Measurements from ENCODE around the gene EPHA1.
A peak's percentile ranks its signal among the peaks of the same experiment; 100 is the strongest.

The EPHA1 gene

GRCh38 chr7:143388051-143388450 is 20.6 kb downstream of the EPHA1 start:
- no peak for DNase-seq

- no peak for DNase-seq
These were observed 21.3 kb downstream of the EPHA1 start for GRCh38 chr7:143387156-143387975.

- DNase-seq = no peak
These were observed 22.5 kb downstream of the EPHA1 start for GRCh38 chr7:143385891-143386781.

- DNase-seq = no peak
These were observed 23.7 kb downstream of the EPHA1 start for GRCh38 chr7:143384661-143385631.

- no peak for DNase-seq
These were observed 24.5 kb downstream of the EPHA1 start for GRCh38 chr7:143384148-143384547.

GRCh38 chr7:143383642-143383957 is 25.1 kb downstream of the EPHA1 start:
- DNase-seq = no peak

GRCh38 chr7:143382791-143383641 is 25.6 kb downstream of the EPHA1 start:
- DNase-seq = no peak

- DNase-seq = no peak
These were observed 26.4 kb downstream of the EPHA1 start for GRCh38 chr7:143382126-143382790.

GRCh38 chr7:143381427-143382125 is 27.1 kb downstream of the EPHA1 start:
- no peak for DNase-seq

- peak; percentile 46 for DNase-seq
These were observed 27.8 kb downstream of the EPHA1 start, which contains the start of gene ZYX for GRCh38 chr7:143380646-143381426. Gene ZYX (plus strand): TSS chr7:143381345. CDS start chr7:143381572, 227 bp downstream.

- DNase-seq = peak; percentile 33
These were observed 28.4 kb downstream of the EPHA1 start for GRCh38 chr7:143380260-143380645.

GRCh38 chr7:143379611-143380259 is 28.9 kb downstream of the EPHA1 start:
- DNase-seq = peak; percentile 33

GRCh38 chr7:143376396-143376795 is 32.3 kb downstream of the EPHA1 start:
- DNase-seq = no peak

- DNase-seq = no peak
These were observed 33.2 kb downstream of the EPHA1 start for GRCh38 chr7:143375298-143376034.

- DNase-seq = no peak
These were observed 34.1 kb downstream of the EPHA1 start for GRCh38 chr7:143374561-143374960.

GRCh38 chr7:143373255-143373794 is 35.3 kb downstream of the EPHA1 start:
- DNase-seq = no peak

- no peak for DNase-seq
These were observed 36.6 kb downstream of the EPHA1 start for GRCh38 chr7:143372070-143372469.

All from NCI-H510A treated with DMSO at 0.1 percent for 48 hours (cell line).